ENCODE data around the gene DOCK10. TPM values are rescaled to one million over a fixed set of nuclear protein-coding genes. Genes with fewer than 3 reads are reported as not detected.

The DOCK10 gene
- total RNA-seq, 2 experiments from 2014 or later = 123 to 137 TPM

DNA sequence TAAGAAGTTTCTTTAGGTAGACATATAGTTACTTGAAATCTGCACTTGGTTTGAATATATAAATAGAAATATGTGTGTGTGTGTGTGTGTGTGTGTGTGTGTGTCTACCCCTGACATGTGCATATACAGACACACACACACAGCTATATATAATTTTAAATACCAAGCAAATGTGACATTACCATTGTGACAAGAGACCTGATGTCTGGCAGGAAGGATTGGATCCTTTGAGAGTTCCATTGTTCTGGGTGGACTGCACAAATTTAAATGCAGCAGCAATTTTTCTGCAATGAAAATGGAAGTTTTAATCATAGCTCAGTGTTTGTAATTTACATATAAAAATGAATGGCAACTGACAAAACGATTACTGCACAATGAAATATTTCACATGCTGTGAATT, 238.3 kb downstream of the DOCK10 start:
- DNase-seq = no peak
- CTCF ChIA-PET = interaction anchor here (0.6 kb wide), 1 partner anchor 45 kb away, joined by 3 read pairs; no protein-coding TSS in a partner anchor
- H3K9me3 Mint-ChIP-seq = no peaks in the 10 kb centered on the region
- H3K27ac Mint-ChIP-seq = no peak overlapping the region
- intact Hi-C loops (cut with micrococcal nuclease) = no loop called here
- no peaks in the 10 kb centered on the region for H3K27me3 Mint-ChIP-seq (ENCODE audit: low read depth)
- no peaks in the 10 kb centered on the region for H3K4me1 Mint-ChIP-seq (ENCODE audit: low read depth)
- H3K4me3 Mint-ChIP-seq = no peak overlapping the region
- H3K36me3 Mint-ChIP-seq (ENCODE audit: low read depth) = peaks cover 47% of the 10 kb centered on the region

DNA sequence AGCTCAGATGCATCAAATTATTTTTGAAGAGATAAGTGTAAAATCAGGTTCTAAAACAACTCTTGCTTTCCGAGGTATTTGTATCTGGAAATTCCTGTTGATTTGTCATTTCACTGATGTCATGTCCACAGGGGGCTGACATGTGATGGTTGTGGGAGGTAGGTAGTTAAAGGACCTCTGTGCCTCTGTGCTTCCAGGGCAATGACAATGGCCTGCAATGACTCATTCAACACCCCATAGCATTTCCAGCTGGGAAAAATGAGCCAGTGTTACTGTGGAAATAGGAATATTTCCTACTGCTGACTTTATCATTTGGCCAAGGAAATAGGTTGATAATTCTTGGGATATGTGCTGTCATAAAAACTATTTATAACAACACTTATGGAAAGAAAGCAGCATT, 239.9 kb downstream of the DOCK10 start:
- Mint-ChIP-seq H3K27me3 (ENCODE audit: low read depth) (no peaks in the 10 kb centered on the region), H3K27ac (no peak overlapping the region), H3K36me3 (ENCODE audit: low read depth) (peaks cover 49% of the 10 kb centered on the region), H3K4me3 (no peak overlapping the region), H3K9me3 (no peaks in the 10 kb centered on the region), H3K4me1 (ENCODE audit: low read depth) (no peaks in the 10 kb centered on the region)
- DNase-seq = no peak
- intact Hi-C loops (cut with micrococcal nuclease) = no loop called here
- CTCF ChIA-PET = no interaction called here

DNA sequence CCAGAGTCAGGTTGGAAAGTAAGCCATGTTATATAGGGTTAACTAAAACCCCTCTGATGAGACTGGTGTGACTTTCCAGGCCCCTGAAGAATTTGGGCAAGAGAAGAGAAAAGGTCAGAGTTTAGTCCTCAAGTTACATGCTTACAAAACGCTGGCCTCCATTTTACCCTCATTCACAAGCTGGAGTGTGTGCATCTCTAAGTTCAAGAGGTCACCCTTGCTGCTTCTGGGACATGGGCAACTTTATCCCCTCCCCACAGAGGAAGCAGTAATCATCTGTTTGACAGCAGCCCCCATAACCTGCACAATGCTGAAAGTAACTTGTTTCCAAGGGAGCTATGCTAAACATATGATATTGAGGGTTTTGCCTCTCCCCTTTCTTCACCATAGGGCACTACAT, 240.9 kb downstream of the DOCK10 start:
- H3K4me1 Mint-ChIP-seq (ENCODE audit: low read depth) = no peaks in the 10 kb centered on the region
- DNase-seq = no peak
- CTCF ChIA-PET = no interaction called here
- no peaks in the 10 kb centered on the region for H3K27me3 Mint-ChIP-seq (ENCODE audit: low read depth)
- H3K36me3 Mint-ChIP-seq (ENCODE audit: low read depth) = peaks cover 52% of the 10 kb centered on the region
- intact Hi-C loops (cut with micrococcal nuclease) = loop anchor here (2.0 kb wide), 1 partner anchor 13 kb away; no protein-coding TSS in a partner anchor
- H3K4me3 Mint-ChIP-seq = no peak overlapping the region
- H3K27ac Mint-ChIP-seq = no peak overlapping the region
- no peaks in the 10 kb centered on the region for H3K9me3 Mint-ChIP-seq

GRCh38 chr2:224799691-224800090, 242.6 kb downstream of the DOCK10 start:
- no peaks in the 10 kb centered on the region for H3K27me3 Mint-ChIP-seq (ENCODE audit: low read depth)
- no peak overlapping the region for H3K27ac Mint-ChIP-seq
- H3K36me3 Mint-ChIP-seq (ENCODE audit: low read depth) = peaks cover 54% of the 10 kb centered on the region
- CTCF ChIA-PET = no interaction called here
- H3K4me3 Mint-ChIP-seq = no peak overlapping the region
- H3K4me1 Mint-ChIP-seq (ENCODE audit: low read depth) = no peaks in the 10 kb centered on the region
- no peak for DNase-seq
- intact Hi-C loops (cut with micrococcal nuclease) = loop anchor here (2.0 kb wide), 1 partner anchor 15 kb away; no protein-coding TSS in a partner anchor
- no peaks in the 10 kb centered on the region for H3K9me3 Mint-ChIP-seq

DNA sequence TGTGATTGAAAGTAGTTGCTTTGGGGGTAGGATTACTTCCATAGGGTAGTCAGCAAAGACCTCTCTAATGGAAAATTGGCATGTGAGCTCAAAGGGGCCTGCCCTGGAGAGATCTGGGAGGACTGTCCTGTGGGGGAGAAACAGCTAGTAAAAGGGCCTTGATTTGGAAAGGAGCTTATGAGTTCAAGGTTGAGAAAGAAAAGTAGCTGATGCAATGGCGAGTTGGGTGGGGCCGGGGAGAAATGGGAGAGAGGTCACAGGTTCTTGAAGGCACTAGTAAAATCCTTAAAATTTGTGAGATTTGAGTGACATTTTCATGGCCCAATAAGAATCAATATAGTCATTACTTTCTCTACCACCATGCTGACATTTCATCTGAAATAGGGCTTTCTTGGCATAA, 244.1 kb downstream of the DOCK10 start:
- Mint-ChIP-seq H3K4me3 (no peak overlapping the region), H3K27me3 (ENCODE audit: low read depth) (no peaks in the 10 kb centered on the region), H3K36me3 (ENCODE audit: low read depth) (peaks cover 52% of the 10 kb centered on the region), H3K27ac (peak overlapping the region; percentile 83), H3K9me3 (no peaks in the 10 kb centered on the region), H3K4me1 (ENCODE audit: low read depth) (no peaks in the 10 kb centered on the region)
- no peak for DNase-seq
- CTCF ChIA-PET = interaction anchor here (0.5 kb wide), 1 partner anchor 219 kb away, joined by 6 read pairs; no protein-coding TSS in a partner anchor
- intact Hi-C loops (cut with micrococcal nuclease) = no loop called here

GRCh38 chr2:224796695-224797305, 245.5 kb downstream of the DOCK10 start:
- H3K4me3 Mint-ChIP-seq = no peak overlapping the region
- intact Hi-C loops (cut with micrococcal nuclease) = no loop called here
- no peak overlapping the region for H3K27ac Mint-ChIP-seq
- H3K36me3 Mint-ChIP-seq (ENCODE audit: low read depth) = peaks cover 43% of the 10 kb centered on the region
- no peaks in the 10 kb centered on the region for H3K4me1 Mint-ChIP-seq (ENCODE audit: low read depth)
- CTCF ChIA-PET = interaction anchor here (0.6 kb wide), 1 partner anchor 798 kb away, joined by 4 read pairs; no protein-coding TSS in a partner anchor
- no peaks in the 10 kb centered on the region for H3K9me3 Mint-ChIP-seq
- DNase-seq = no peak
- no peaks in the 10 kb centered on the region for H3K27me3 Mint-ChIP-seq (ENCODE audit: low read depth)

DNA sequence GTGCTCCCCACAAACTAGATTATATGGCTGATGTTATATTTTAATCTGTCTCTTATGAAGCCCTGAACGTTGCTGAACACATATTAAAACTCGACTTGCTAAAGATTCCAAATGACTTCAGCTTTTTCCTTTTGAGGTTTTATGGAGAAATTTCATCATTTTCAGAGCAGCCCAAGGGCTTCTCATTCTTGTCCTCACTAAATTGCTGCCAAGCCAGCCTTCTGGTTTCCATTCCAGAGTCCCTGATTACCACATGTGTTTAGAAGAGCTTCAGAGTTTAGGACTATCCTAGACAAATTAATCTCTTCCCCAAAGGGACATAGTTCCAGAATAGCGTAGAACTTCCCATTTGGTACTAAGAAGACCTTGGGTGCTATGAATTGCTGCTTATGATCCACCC, 248.3 kb downstream of the DOCK10 start:
- no peak for DNase-seq
- Mint-ChIP-seq H3K36me3 (ENCODE audit: low read depth) (peaks cover 40% of the 10 kb centered on the region), H3K4me3 (no peak overlapping the region), H3K27me3 (ENCODE audit: low read depth) (no peaks in the 10 kb centered on the region), H3K9me3 (no peaks in the 10 kb centered on the region), H3K27ac (peak overlapping the region; percentile 61), H3K4me1 (ENCODE audit: low read depth) (no peaks in the 10 kb centered on the region)
- CTCF ChIA-PET = no interaction called here
- intact Hi-C loops (cut with micrococcal nuclease) = no loop called here

- DNase-seq = no peak
- CTCF ChIA-PET = interaction anchor here (2.5 kb wide), 1 partner anchor 9 kb away, joined by 12 read pairs; no protein-coding TSS in a partner anchor
- intact Hi-C loops (cut with micrococcal nuclease) = no loop called here
Observed at GRCh38 chr2:224786848-224787247, 255.4 kb downstream of the DOCK10 start.

DNA sequence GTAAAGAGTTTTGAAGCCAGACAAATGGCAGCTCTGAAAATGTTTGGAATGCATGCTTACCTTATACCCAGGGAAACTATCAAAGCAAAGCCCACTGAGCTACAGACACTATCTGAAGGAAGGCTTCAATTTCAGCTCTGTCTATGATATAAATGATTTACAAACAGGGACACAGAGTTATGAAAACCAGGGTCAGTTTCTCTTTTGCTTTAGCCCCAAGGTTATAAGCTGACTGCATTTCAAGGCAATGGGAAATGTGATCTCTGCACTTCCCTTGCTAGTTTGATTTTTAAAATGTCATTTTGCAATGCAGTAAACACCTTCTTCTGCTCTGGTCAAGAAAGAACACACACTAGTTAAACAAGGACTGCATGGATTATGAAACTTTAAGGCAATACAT, 260.9 kb downstream of the DOCK10 start:
- intact Hi-C loops (cut with micrococcal nuclease) = loop anchor here (5.0 kb wide), 1 partner anchor 809 kb away; no protein-coding TSS in a partner anchor
- no peaks in the 10 kb centered on the region for H3K27me3 Mint-ChIP-seq (ENCODE audit: low read depth)
- H3K27ac Mint-ChIP-seq = peak overlapping the region; percentile 50
- H3K36me3 Mint-ChIP-seq (ENCODE audit: low read depth) = peaks cover 31% of the 10 kb centered on the region
- CTCF ChIA-PET = interaction anchor here (0.5 to 1.2 kb wide), 5 partner anchors 14 to 228 kb away, joined by 3 read pairs; no protein-coding TSS in a partner anchor
- no peak for DNase-seq
- H3K9me3 Mint-ChIP-seq = no peaks in the 10 kb centered on the region
- H3K4me3 Mint-ChIP-seq = no peak overlapping the region
- peaks cover 5% of the 10 kb centered on the region for H3K4me1 Mint-ChIP-seq (ENCODE audit: low read depth)

More at GRCh38 chr2:224786848-224787247, 255.4 kb downstream of the DOCK10 start:
- Mint-ChIP-seq H3K27ac (peak overlapping the region; percentile 50), H3K4me1 (ENCODE audit: low read depth) (peaks cover 6% of the 10 kb centered on the region), H3K9me3 (no peaks in the 10 kb centered on the region), H3K36me3 (ENCODE audit: low read depth) (peaks cover 32% of the 10 kb centered on the region), H3K27me3 (ENCODE audit: low read depth) (no peaks in the 10 kb centered on the region), H3K4me3 (no peak overlapping the region)

GRCh38 chr2:224780823-224781222, 261.4 kb downstream of the DOCK10 start:
- no peaks in the 10 kb centered on the region for H3K9me3 Mint-ChIP-seq
- peaks cover 29% of the 10 kb centered on the region for H3K36me3 Mint-ChIP-seq (ENCODE audit: low read depth)
- intact Hi-C loops (cut with micrococcal nuclease) = loop anchor here (5.0 kb wide), 1 partner anchor 809 kb away; no protein-coding TSS in a partner anchor
- CTCF ChIA-PET = interaction anchor here (0.6 to 1.2 kb wide), 5 partner anchors 14 to 420 kb away, joined by 3 to 7 read pairs (median 3); no protein-coding TSS in a partner anchor
- H3K27ac Mint-ChIP-seq = peak overlapping the region; percentile 26
- DNase-seq = no peak
- H3K4me3 Mint-ChIP-seq = no peak overlapping the region
- no peaks in the 10 kb centered on the region for H3K27me3 Mint-ChIP-seq (ENCODE audit: low read depth)
- peaks cover 5% of the 10 kb centered on the region for H3K4me1 Mint-ChIP-seq (ENCODE audit: low read depth)

GRCh38 chr2:224780106-224780505, 262.2 kb downstream of the DOCK10 start:
- Mint-ChIP-seq H3K27ac (no peak overlapping the region), H3K27me3 (ENCODE audit: low read depth) (no peaks in the 10 kb centered on the region), H3K36me3 (ENCODE audit: low read depth) (peaks cover 28% of the 10 kb centered on the region), H3K4me3 (no peak overlapping the region), H3K4me1 (ENCODE audit: low read depth) (peaks cover 5% of the 10 kb centered on the region), H3K9me3 (no peaks in the 10 kb centered on the region)
- intact Hi-C loops (cut with micrococcal nuclease) = loop anchor here (5.0 kb wide), 1 partner anchor 808 kb away; no protein-coding TSS in a partner anchor
- CTCF ChIA-PET = interaction anchor here (0.6 to 1.2 kb wide), 2 partner anchors 13 to 71 kb away, joined by 3 read pairs; no protein-coding TSS in a partner anchor
- no peak for DNase-seq

DNA sequence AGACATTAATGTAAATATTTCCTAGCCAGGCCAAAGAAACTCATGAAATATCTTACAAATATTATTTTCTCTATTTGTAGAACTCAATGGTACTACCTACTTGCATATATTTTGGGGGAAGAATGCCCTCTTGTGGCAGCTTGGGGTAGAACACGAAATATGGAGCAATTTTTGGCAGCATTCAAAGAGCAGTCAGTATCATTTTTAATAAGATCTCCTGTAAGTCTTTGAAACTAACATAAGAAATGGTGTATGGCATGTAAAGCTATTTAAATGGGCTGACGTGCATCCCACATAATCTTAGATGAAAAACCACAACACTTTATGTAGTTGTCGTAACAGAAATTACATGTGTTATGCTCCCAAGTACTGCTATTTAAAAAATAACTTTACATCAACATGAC, 263.8 kb downstream of the DOCK10 start:
- Mint-ChIP-seq H3K9me3 (no peaks in the 10 kb centered on the region), H3K27ac (peak overlapping the region; percentile 22), H3K27me3 (ENCODE audit: low read depth) (no peaks in the 10 kb centered on the region), H3K36me3 (ENCODE audit: low read depth) (peaks cover 33% of the 10 kb centered on the region), H3K4me3 (no peak overlapping the region), H3K4me1 (ENCODE audit: low read depth) (peaks cover 5% of the 10 kb centered on the region)
- intact Hi-C loops (cut with micrococcal nuclease) = loop anchor here (1.0 to 10.0 kb wide), 4 partner anchors 127 to 824 kb away; partner anchors contain the start of gene MRPL44
- peak; percentile 86 for DNase-seq
- CTCF ChIA-PET = interaction anchor here (0.7 to 2.6 kb wide), 4 partner anchors 8 to 12 kb away, joined by 3 to 13 read pairs (median 9); no protein-coding TSS in a partner anchor

Data from activated naive CD4-positive, alpha-beta T cell treated with anti-CD3 and anti-CD28 coated beads for 36 hours (primary cell).